ELF-1 (cell line): ENCODE measurements around the gene TRABD2A.

Experiments used
- DNase-seq: peaks from one replicate; pipeline ENCODE4 v3.0.0-alpha.2; 2016; ENCODE audit warnings: low read depth, low spot score

TRABD2A gene

DNA sequence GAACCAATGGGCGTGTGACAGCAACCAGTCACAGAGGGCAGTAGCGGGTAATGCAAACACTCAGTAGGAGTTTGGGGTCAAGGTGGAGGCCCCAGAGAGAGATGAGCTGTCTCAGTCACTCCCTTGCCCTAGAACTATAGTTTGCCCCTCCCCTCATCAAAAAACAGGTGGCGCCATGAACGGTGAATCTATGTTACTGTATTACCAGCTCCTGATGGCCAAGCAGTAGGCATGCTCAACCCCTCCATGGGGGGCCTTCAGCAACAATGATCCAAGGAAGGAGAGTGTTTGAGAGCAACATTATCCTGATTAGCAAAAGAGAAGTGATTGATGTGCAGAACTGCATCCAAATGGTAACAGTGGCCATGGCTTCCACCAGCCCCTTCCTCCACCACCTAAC lies 30.4 kb downstream of the TRABD2A start:
- DNase-seq: no peak

DNA sequence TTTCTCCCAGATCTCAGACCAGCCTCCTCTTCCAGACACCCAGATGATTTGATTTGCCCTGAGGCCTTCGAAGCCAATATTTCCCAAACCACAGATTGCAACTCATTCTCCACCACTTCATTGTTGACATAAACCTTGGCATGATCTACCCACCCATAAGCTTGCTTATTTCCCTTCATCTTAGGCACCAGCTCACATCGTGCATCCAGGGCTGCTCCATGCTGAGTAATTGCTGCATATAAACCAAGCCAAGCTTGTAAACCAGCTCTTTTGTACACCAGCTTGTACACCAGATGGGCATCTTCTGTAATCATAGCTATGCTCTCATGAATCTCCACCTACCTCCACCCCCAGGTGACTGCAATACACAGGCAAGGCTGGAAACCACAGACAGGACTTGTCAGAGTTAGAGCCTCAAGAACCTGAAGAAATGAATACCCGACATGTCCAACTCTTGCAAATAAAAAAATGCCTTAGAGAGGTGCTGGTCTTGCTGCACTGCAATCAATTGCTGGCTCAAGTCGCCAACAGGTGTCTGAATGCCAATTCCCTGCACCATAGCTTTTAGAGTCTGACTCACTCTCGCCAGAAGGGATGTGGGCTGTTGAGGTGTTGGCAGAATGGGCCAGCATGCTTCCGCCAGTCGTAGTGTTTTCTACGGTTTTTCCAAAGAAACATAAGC lies 31.5 kb downstream of the TRABD2A start:
- DNase-seq: no peak

DNA sequence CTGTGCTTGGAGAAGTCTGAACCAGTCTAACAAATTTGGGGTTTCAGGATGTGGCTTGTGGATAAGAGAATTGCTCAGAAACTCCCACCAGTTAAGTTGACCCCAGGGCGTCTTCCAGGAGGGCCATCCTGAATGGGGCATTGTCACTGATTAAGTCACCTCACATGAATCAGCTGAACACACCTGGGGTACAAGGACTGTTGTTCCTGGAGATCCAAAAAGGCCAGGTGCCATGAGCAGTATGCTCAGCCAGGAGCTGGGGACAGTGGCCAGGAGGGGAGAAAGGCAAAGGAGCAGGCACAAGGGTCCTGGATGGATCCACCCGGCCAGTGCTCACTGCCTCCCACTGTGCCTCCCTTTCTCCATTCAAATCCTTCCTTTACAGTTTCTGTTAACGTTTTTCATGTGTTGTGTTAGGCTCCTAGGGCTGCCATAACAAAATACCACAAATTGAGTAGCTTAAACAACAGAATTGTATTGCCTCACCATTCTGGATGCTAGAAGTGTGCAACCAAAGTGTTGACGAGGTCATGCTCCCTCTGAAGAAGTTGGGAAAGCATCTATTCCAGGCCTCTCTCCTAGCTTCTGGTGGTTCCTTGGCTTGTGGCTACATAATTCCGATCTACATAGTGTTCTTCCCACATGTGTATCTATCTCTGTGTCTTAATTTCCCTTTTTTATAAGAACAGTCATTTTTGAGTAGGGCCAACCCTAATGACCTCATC lies 33.4 kb downstream of the TRABD2A start:
- no peak for DNase-seq

DNA sequence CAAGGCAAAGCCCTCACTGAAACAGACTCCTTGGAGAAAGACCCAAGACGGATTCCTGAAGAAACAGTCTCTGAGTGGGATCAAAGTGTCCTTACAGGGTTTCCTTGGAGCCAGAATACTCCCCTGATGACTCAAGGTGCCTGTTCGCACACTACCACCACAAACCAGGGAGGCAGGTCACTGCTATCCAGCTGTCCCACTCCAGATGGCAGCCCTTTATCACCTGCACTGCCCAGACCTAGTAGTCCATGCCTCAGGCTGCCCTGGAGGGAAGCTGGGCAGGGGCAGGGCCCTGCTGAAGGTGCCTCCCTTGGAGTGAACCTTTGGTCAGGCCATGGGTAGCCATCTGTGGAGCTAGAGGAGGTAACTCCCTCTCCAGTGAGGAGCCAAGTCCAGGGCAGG lies 34.1 kb downstream of the TRABD2A start:
- DNase-seq: no peak

DNA sequence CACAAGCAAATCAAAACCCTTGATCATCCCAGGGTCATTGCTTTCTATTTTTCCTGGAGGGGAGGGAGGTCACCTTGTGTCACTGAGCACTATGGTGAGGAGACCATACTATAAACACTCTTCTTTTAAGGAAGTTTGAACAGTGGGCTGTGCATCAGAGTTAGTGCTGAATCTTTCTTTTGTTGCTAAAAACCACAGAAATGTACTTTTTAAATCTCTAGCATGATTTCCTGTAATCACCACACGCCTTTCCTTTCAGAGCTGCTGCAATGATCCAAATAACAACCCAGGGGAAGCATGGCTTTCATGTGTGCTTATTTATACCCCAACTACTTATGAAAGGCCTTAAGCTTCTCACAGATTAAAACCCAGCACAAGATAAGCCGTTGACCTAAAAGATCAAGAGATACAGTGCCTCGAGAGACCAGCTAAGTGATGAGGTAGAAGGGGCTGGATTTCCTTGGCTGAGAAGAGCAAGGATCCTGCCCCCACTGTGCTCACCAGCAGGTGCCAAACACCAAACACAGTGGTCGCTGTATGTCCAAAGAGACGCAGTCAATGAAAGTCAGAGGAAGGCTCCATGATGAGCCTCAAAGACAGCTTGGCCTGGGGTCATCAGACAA lies 34.7 kb downstream of the TRABD2A start:
- DNase-seq: no peak

DNA sequence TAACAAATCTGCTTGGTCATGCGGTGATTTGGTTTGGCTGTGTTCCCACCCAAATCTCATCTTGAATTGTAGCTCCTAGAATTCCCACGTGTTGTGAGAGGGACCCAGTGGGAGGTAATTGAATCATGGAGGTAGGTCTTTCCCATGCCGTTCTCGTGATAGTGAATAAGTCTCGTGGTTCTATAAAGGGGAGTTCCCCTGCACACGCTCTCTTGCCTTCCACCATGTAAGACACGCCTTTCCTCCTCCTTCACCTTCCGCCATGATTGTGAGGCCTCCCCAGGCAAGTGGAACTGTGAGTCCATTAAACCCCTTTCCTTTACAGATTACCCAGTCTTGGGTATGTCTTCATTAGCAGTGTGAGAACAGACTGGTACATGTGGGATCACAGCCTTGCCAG lies 36.7 kb downstream of the TRABD2A start:
- DNase-seq: no peak

DNA sequence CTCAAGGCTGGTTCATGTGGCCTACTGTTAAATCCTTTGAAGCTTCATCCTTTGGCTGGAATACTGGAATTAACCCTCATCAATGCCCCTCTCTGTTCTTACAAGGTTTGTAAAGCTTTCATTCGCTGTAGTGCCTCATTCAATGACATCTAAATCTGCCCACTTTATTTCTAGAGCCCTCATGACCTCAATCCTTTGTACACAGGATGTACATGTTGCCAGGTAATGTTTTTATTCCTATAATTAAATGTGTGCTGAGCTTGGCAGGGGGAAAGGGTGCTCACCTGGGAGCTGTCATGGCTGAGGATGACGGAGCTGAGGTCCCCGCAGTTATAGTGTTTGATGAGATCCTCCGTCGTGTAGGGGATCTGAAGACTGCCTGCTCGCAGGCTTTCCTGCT lies 39.3 kb downstream of the TRABD2A start:
- no peak for DNase-seq

DNA sequence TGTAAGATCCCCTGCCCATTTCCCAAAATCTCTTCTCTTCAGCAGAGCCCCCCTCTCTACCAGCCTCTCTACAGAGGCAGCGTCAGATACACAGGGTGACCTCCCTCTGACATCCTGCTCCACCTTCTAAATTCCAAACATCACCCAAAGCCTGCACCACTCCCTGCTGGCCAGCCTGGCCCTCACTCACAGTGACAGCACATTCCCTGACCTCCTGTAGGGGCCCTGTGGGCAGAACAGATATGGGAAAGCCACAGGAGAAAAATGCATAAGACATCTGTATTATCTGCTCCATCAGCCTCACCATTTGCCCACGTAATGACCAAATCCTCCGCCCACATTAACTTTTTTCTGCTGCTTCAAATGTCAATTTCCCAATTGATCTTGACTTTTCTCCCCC lies 40.6 kb downstream of the TRABD2A start:
- peak; percentile 44 for DNase-seq

DNA sequence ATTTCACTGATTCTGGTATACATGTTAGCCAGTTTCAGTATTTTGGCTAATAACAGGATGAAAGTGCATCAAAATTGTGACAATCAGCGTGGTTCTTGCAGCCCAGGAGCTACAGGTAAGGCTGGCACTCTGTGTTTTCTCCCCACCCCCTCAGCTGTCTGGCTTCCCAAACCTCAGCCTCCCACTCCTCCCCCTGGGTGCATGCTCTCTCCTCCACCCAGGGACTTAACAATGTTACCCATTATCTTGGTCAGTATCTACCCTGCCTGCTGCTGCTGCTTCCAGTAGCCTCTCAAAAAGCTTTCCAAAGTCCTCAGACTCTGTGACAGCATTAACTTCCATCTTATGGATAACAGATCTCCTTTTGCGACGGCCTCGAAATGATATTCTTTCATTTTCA lies 41.0 kb downstream of the TRABD2A start:
- no peak for DNase-seq

DNA sequence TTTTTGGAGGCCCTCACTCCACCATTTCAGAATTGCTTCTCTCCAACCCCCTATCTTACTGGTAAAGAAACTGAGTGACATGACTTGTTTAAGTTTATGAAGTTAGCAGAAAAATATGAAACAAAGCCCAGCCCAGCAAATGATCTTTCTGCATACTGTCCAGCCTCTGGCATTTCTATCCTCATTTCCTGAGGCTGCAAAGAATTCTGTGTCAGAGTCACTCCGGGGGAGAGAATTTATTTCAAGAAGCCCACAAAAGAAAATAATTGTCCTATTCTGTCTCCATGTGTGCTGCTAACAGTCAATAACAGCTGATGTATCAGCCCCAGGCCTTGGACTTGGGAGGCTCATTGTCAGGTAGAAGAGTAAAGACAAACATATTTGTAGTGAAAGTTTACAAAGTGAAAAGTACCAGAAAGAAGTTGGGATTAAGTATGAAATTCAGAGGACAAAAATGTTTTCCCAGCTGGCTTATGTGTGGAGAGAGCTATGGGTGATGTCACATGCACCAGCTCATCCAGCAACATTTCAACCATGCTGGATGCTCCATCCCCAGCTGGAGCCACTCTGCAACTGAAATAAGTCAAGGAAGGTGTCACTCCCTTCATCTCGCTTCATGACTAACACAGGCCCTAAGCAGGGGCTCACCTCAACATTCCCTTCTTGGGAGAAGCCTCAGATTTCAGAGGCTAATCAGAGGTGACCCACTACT lies 42.3 kb downstream of the TRABD2A start:
- no peak for DNase-seq

DNA sequence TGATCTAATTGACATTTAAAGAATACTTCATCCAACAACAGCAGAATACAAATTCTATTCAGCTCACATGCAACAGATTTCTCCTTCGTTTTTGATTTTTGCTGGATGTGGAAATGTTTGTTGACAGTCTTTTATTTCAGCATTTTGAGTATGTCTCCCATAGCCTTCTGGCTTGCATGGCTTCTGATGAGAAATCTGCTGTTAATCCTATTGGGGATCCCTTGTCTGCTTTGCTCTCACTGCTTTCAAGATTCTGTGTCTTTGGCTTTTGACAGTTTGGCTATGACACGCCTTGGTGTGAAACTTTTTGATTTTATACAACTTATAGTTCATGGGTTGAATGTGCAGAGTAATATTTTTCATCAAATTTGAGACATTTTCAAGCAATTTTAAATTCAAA lies 44.7 kb downstream of the TRABD2A start:
- no peak for DNase-seq

DNA sequence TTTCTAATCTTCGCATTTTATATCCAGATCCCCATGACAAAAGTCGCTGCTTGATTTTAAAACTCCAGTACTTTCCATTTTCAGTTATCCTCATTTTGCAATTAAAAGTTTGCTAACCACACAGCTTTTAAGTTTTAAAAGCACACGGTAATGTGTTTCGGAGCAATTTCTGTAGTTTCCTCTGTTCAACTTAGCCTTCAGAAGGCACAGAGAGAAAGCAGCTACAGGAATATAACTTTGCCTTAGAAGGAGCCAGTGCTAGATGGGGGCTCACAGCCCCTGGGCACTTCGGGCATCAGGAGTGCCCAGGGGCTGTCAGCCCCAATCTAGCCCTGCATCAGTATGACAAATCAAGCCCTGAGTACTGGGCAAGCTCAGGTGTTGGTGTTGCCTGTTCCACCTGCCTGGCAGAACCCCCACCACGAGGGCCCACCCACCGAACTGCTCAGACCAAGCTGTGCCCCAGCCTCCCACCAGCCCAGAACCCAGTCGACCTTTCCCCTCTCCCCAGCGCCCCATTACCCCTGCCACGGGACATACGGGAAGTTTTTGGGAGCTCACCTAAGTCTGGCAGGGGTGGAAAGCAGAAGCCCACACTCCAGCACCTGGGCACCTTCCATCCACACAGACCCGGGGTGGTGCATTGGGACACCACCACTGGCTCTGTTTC lies 47.3 kb downstream of the TRABD2A start:
- no peak for DNase-seq

DNA sequence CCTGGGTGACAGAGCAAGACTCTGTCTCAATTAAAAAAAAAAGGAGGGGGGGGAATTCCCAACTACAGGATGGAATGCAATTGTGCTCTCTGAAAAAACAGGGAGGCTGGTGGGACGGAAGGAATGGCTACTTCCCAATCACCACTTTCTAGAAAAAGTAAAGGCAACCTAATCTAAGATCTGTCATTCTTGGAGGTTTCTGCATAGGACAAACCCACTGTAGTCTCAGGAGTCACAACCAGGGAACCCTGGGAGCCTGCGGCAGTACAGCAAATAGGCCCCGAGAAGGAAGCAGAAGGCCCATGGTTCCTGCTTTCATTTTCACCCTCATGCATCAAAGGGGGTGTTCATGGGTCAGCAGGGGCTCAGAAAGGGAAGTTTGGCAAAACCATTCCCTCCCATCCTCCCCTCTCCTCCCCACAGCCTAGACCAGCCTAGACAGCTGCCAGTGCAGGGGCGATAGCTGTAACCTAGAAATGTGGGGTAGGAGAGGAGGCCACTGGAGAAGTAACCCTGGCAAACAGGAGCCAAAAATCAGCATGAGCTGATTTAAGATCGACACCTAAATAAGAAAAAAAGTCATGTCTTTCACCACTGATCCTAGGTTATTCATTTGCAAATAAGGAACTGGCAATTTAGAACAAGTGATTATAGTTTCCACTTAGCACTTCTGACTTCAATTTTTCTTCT lies 48.0 kb downstream of the TRABD2A start:
- peak; percentile 50 for DNase-seq

DNA sequence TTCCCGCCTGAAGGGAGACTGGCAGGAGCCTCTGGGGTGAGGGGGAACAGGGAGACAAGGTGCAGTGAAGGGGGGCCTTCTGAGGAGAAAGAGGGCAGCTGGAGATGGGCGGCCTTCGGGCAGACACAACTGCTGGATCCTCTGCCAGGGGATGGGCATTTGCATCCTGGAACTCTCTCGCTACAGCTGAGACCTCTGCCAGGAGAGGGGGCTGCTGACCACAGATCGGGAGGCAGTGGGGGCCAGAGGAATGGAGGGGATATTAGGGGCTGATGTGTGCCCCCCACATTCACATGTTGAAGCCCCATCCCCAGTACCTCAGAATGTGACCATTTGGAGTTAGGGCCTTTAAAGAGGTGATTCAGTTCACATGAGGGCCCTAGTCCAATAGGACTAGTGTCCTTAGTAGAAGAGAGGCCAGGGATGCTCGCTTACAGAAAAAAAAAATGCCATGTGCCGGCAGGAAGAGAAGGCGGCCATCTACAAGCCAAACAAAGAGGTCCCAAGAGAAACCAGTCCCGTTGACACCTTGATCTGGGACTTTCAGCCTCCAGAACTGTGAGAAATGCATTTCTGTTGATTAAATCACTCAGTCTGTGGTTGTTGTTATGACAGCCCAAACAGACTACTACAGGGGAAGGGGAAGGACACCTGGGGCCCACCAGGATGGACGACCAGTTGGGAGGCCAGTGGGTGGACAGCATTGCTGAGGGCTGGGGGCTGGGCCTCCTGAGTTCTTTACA lies 50.0 kb downstream of the TRABD2A start:
- DNase-seq: no peak

DNA sequence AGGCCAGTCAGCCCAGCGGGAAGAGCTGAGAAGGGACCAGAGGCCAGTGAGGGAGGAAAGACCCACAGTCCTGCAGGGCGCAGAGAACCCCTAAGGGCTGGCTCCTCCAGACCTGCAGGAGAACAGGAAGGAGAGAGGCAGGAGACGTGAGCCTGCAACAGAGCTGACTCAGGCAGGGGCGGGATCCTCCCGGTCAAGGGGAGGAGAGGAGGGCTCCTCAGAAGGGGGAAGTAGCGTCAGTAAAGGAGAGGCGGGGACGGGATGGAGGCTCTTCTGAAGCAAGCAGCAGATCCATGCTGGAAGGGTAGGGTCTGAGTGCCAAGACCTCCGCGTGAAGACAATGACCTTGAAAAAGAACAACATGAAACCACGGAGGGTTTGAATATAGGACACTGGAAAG lies 50.8 kb downstream of the TRABD2A start:
- peak; percentile 52 for DNase-seq

DNA sequence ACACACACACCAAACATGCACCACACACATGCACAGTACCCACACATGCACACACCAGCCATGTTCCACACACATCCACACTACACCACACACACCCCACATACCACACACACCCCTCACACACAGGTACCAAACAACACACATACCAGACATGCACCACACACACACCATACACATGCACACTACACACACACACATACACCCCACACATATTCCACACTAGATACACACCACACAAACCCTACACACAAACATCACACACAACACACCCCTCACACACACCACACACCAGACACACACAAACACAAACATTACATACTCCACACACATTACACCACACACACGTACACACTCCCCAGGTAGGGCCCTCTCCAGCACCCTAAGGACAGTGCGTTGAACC lies 51.2 kb downstream of the TRABD2A start:
- DNase-seq: no peak

DNA sequence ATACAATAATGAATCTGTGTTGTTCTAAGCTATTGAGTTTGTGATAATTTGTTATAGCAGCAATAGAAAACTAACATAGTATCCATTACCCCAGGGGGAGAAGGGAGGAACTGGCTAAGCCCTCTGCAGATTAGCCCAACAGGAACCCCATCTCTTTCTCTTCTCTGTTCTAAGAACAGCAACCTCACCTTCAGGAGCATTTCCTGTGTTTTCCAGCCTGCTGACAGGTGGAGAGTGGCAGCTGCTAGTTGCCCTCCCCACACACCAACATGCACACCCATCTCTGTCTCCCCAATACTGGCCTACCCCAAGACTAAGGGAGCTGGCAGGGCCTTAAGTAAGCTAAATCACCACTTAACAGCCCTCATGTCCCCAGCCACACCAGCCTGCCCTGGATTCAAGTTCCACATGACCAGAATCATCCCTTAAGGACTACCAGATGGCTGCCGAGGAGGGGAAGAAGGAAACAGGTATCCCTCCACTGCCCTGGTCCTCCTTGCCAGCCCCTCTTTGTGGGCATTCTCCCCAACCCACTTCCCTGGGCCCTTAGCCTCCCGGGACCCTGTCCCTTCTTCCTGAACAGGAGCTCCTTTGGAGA lies 52.8 kb downstream of the TRABD2A start:
- no peak for DNase-seq

DNA sequence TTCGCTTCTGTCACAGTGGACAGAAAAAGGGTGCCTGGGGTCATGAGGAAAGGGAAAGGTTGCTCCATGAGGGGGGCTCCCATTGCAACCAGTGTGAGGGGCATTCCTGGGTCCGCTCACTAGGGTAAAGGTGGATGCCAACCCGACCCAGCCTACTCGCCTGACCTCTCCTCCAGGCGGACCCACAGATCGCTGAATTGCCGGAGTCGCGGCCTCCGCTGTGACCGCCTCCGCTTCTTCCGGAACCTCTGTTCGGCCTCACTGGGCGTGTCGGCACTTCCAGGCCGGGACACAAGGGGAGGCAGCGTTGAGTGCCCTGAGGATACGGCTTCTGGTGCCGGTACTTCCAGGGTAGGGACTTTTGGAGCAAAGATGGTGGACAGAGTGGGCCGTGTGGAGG lies 57.1 kb downstream of the TRABD2A start:
- no peak for DNase-seq

DNA sequence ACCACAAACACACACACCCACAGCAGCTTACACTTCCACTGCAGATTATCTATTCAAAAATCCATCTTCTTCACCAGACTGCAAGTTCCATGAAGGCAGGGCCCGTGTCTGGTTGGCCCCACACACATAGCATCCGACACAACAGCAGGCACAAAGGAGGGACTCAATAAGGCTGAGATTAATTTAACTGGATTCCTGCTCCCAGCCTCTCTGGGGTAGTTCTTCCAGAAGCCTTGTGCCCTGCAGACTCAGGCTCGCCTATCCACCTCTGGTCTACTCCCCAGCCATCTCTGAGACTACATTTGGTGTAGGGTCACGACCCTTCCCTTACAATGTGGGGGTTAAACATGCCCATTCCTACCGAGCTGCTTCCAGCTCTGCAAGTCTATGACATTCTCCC lies 57.7 kb downstream of the TRABD2A start:
- DNase-seq: no peak

DNA sequence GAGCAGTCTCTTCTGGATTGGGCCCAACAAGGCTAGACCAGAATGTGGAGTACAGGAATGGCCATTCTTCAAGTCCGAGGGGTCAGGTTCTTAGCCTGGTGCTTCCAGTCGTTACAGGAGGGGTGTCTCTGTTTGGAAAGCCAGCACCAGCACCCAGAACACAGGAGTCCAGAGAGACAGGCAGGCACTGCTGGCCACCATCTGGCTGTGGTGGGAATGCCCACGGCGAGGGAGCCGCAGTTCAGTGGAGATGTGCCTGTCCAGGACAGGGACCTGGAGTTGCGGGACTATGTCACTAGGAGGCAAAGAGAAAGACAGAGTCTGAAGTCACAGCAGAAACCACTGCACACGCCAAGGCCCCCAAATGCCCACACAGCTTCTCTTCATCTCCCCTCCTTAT lies 59.1 kb downstream of the TRABD2A start:
- no peak for DNase-seq
